ENCODE results near the gene STK32A.

Gene STK32A

GRCh38 chr5:147431586-147431985 is 196.8 kb downstream of the STK32A start:
- H3K4me1 Mint-ChIP-seq (ENCODE audit: low read depth), result no peaks in the 10 kb centered on the region
- no peak overlapping the region for H3K27ac Mint-ChIP-seq
- H3K9me3 Mint-ChIP-seq, result no peaks in the 10 kb centered on the region
- H3K36me3 Mint-ChIP-seq (ENCODE audit: low read depth), result no peaks in the 10 kb centered on the region
- peaks cover 4% of the 10 kb centered on the region for H3K27me3 Mint-ChIP-seq
- H3K4me3 Mint-ChIP-seq, result no peak overlapping the region

DNA sequence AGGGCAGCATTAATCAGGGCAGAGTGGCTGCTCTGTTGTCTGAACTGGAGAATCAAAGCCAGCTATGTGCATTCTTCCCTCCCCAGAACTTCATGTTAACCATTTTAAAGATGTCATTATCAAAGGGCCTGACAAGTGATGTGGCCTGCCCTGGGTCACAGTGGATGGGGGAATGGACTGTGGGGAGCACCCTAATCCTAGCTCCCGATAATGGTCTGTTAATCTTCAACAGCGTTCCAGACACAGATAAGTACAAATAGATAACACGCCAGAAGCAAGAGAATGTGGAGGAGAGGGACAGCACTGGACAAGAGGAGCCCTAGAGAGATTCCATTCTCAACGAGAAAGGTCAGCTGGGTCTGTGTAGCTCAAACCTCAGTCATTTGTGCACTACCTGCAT is 197.5 kb downstream of the STK32A start:
- no peaks in the 10 kb centered on the region for H3K36me3 Mint-ChIP-seq (ENCODE audit: low read depth)
- H3K27me3 Mint-ChIP-seq, result peaks cover 4% of the 10 kb centered on the region
- H3K9me3 Mint-ChIP-seq, result no peaks in the 10 kb centered on the region
- no peaks in the 10 kb centered on the region for H3K4me1 Mint-ChIP-seq (ENCODE audit: low read depth)
- no peak overlapping the region for H3K4me3 Mint-ChIP-seq
- H3K27ac Mint-ChIP-seq, result no peak overlapping the region

GRCh38 chr5:147434049-147434448 is 199.2 kb downstream of the STK32A start:
- no peaks in the 10 kb centered on the region for H3K36me3 Mint-ChIP-seq (ENCODE audit: low read depth)
- no peaks in the 10 kb centered on the region for H3K27me3 Mint-ChIP-seq
- no peak overlapping the region for H3K27ac Mint-ChIP-seq
- no peaks in the 10 kb centered on the region for H3K4me1 Mint-ChIP-seq (ENCODE audit: low read depth)
- no peaks in the 10 kb centered on the region for H3K9me3 Mint-ChIP-seq
- no peak overlapping the region for H3K4me3 Mint-ChIP-seq

- Mint-ChIP-seq H3K4me3 (no peak overlapping the region), H3K27ac (no peak overlapping the region), H3K9me3 (no peaks in the 10 kb centered on the region), H3K36me3 (ENCODE audit: low read depth) (no peaks in the 10 kb centered on the region), H3K4me1 (ENCODE audit: low read depth) (no peaks in the 10 kb centered on the region), H3K27me3 (peaks cover 6% of the 10 kb centered on the region)
Measured at GRCh38 chr5:147436596-147436995, 201.8 kb downstream of the STK32A start.

GRCh38 chr5:147437161-147437596 is 202.4 kb downstream of the STK32A start:
- Mint-ChIP-seq H3K9me3 (no peaks in the 10 kb centered on the region), H3K4me3 (no peak overlapping the region), H3K4me1 (ENCODE audit: low read depth) (no peaks in the 10 kb centered on the region), H3K27ac (no peak overlapping the region), H3K27me3 (peaks cover 9% of the 10 kb centered on the region), H3K36me3 (ENCODE audit: low read depth) (no peaks in the 10 kb centered on the region)

All from stimulated activated naive CD8-positive, alpha-beta T cell treated with anti-CD3 and anti-CD28 coated beads, Interleukin-15, Interleukin-2, amounts not matched to agents 100 ng/mL and 50 ng/mL, for 24 hours (primary cell).